GM21529 (cell line): ENCODE results near the gene PPP4C.

Source experiments
- ATAC-seq: cut with Tn5 transposase; IDR thresholded peaks from one replicate; pipeline ENCODE4 v1.9.1; 2021; ENCODE audit not compliant: unreplicated experiment

The PPP4C gene

GRCh38 chr16:30054959-30055553, 20.7 kb upstream of the PPP4C start:
- no peak for ATAC-seq

DNA sequence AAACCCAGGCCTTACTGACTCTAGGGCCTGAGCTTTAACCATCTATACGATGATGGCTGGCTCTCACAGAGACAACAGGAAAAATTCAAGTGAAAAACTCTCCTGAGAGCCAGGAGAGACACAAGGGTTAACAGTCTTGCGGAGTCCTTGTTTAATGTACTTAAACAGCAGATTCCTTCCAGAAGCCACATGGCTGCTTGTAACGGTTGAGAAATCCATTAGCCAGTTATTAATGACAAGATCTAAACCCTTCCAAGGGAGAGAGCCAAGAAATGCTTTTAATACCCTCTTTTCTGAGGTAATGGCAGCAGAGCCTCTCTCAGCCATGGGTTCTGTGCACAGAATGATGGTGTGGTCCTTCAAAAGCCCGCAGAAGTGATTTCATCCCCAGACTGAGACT, 15.4 kb upstream of the PPP4C start:
- ATAC-seq = no peak

- ATAC-seq = no peak
Measured at GRCh38 chr16:30060836-30061554, 14.8 kb upstream of the PPP4C start.

- ATAC-seq = no peak
Measured at GRCh38 chr16:30063278-30063892, 12.4 kb upstream of the PPP4C start.

DNA sequence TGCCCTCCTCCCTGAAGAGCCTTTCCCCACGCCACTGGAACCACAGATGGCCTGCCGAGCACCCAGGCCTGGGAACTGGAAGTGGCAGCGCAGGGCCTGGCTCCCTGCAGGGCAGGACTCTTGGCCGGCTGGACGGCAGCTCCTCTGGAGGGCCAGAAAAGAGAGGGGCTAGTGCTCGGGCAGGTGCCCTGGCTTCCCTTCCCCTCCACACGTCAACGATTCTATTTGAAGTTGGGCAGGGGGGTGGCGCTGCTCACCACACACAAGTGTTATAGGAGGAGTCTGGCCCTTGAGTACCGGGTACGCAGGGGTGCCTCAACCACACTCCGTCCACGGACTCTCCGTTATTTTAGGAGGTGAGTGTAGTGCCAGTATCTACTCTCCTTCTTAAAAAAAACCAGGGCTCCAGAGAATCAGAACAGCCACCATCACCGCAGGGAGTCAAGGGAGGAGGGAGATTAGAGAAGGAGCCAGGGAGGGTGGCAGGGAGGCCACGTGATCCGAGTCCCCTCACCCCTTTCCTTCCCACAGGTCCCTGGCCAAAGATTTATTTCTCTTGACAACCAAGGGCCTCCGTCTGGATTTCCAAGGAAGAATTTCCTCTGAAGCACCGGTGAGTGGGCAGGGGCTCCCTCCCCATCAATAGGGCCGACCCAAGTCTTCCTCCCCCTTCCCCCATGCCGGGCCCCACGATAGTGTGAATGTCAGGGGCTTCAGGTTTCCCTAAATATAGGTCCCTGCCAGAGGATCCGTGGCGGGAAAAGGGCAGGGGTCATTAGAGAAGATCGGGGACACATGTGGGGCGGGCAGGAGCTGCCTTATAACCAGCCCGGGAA, 11.7 kb upstream of the PPP4C start:
- peak; percentile 40 for ATAC-seq

DNA sequence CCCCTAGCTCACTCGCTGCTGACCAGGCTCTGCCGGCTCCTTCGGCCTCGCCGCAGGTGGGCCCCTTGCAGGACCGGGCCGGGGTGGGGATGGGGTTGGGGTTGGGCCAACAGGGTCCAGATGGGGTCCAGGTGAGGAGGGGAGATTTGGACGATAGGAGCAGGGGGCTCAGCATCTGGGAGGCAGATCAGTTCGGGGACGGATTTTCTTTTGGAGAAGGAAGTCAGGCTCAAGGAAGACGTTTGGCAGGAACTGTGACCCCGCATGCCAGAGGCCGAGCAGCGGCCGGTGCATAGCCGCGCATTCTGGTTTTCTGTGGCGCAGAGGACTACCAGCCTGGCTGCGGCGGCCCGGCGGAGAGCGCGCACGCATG, 11.1 kb upstream of the PPP4C start:
- no peak for ATAC-seq

DNA sequence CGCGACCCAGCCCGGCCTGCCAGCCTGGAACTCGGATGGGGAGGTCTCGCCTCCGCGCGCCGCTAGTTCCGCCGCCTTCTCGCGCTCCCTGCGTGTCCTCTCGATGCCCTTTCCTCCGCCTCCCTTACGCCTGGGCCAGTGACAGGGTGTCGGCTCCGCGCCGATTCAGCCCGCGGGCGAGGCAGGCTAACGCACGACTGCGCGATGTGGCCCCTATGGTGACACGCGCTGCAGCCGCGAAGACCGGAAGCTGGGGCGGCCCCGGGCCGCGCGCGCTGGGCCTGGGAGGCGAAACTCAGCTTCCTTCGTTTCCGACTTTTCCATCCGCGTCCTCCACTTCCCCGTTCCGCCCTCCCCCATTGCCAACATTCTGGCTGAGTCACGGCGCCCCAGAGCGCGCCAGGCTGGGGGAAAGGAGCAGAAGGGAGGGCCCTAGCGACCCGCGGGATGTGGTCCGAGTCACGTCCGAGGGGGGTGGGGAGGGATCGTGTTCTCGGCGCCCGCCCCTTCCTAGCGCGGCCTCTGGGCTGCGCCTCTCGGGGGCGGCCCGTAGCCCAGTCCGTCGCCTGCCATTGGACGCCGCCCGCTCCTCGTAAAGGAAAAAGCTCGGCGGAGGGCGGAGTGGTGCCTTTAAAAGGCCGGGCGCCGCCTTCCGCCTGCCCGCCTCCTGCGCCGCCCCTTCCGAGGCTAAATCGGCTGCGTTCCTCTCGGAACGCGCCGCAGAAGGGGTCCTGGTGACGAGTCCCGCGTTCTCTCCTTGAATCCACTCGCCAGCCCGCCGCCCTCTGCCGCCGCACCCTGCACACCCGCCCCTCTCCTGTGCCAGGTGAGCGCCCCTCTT, 10.5 kb upstream of the PPP4C start, which contains the start of gene ALDOA:
Gene ALDOA (plus strand): TSS at position 659 of the 841 bp plus-strand sequence. CDS start 1,138 bp downstream, outside the sequence.
- ATAC-seq = peak; percentile 79

DNA sequence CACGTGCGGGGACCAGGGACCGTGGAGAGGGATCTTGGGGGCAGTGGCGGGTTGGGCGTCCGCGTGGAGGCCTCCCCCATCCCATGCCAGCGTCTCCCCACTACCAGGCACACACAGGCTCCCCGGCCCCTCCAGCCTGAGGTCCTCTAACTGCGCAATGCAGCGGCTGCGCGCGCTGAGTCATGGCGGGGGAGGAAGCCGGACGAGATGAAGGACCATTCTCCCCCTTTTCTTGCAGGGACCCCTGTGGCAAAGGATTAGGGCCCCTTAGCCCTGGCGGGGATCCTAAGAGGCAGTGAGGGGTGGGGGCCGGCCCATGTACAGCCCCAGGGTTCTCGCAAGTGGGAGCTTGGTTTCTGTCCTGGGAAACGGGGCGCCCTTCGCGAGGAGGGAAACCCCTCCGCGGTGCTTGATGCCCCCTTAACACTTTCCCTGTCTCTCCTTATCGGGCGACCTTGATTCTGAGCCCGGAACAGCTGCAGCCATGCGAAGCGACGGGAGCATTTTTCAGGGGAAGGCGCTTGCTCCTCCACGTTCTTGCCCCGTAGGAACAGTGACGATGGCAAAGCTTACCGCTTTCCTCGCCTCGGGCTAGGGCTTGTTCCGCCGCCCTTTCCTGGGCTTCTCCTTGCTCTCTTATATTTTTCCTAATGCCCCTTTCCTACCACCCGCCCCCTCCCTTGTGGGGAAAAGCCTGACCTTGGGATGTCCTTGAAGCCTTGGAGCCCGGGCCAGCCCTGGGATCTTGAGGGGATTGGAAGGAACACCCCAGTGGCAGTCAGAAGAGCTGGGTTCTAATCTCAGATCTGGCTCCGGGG, 9.6 kb upstream of the PPP4C start:
- peak; percentile 3 for ATAC-seq

DNA sequence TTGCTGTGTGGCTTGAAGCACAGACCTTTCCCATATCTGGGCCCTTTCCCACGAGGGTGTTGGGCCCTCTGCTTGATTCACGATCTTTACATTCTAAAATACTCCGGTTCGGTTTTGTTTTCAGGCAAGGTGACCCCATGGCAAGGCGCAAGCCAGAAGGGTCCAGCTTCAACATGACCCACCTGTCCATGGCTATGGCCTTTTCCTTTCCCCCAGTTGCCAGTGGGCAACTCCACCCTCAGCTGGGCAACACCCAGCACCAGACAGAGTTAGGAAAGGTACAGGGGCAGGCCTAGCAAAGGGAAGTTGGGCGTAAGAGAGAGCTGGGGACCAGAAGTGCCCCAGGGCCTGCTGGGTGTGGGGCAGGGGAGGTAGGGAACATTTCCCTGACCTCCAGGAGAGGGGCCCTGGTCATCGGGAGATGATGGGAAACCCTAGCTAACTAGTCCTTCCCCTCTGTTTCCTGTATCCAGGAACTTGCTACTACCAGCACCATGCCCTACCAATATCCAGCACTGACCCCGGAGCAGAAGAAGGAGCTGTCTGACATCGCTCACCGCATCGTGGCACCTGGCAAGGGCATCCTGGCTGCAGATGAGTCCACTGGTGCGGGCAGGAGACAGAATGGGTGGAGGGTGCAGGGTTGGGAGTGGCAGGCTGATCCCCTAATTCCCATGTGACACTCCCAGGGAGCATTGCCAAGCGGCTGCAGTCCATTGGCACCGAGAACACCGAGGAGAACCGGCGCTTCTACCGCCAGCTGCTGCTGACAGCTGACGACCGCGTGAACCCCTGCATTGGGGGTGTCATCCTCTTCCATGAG, 8.8 kb upstream of the PPP4C start:
- no peak for ATAC-seq

DNA sequence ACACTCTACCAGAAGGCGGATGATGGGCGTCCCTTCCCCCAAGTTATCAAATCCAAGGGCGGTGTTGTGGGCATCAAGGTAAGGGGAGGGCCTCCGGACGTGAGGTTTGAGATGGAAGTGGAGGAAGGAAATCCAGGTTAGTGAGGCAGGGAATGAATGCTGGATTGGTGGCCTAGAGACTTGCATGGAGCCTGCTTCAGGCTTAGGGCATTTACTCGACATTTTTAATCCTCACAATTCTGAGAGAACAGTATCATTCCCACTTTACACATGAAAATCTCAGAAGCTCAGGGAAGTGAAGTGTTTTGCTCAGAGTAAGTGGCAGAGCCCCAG, 8.2 kb upstream of the PPP4C start:
- no peak for ATAC-seq

DNA sequence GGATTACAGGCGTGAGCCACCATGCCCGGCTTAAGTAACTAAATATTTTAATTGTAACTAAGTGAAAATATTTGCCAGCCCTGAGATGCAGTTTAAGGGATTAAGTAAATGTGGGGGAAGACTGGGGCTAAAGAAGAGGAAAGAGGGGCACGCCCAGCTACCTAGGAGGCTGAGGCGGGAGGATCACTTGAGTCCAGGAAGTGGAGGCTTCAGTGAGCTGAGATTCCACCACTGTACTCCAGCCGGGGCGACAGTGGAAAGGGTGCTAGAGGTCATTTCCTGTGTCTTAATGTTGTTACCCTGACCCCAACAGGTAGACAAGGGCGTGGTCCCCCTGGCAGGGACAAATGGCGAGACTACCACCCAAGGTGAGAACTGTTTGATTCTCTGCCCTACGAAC, 7.5 kb upstream of the PPP4C start:
- no peak for ATAC-seq

- ATAC-seq = no peak
Measured at GRCh38 chr16:30068750-30069610, 6.8 kb upstream of the PPP4C start.

DNA sequence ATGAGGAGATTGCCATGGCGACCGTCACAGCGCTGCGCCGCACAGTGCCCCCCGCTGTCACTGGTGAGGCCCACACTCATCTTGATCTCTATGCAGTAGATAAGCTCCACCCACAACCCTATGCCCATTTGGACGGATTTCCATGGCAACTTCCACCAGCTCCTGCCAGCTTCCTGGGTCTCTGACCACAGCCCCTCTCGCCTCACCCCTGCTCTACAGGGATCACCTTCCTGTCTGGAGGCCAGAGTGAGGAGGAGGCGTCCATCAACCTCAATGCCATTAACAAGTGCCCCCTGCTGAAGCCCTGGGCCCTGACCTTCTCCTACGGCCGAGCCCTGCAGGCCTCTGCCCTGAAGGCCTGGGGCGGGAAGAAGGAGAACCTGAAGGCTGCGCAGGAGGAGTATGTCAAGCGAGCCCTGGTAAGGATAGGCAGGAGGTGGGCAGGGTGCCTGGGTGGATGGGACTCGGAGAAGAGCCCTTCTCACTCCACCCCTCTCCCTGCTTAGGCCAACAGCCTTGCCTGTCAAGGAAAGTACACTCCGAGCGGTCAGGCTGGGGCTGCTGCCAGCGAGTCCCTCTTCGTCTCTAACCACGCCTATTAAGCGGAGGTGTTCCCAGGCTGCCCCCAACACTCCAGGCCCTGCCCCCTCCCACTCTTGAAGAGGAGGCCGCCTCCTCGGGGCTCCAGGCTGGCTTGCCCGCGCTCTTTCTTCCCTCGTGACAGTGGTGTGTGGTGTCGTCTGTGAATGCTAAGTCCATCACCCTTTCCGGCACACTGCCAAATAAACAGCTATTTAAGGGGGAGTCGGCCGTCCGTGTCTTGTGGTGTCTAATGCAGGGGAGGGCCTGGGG, 6.0 kb upstream of the PPP4C start:
- no peak for ATAC-seq

- ATAC-seq = no peak
Measured at GRCh38 chr16:30070490-30070889, 5.3 kb upstream of the PPP4C start.

- no peak for ATAC-seq
Measured at GRCh38 chr16:30076276-30076791, 540 bp downstream of the PPP4C start.

DNA sequence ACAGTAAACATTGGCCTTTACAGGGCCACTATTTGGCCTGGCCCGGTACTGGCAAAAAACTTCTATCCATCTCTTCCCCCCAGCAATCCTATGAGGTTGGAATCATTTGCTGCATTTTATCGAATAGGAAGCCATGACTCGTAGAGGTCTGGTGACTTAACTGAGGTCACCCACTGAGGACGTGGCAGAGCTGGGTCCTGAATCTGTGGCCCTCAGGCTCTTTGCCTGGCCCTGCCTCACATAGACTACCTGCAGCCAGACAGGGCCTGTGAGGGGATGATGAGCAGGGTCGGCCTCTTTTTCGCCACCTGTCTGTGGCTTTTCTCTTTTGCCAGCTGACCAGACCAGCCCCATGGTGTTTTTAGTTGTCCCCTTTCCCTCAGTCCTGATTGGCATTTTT, 1.9 kb downstream of the PPP4C start:
- ATAC-seq = no peak

DNA sequence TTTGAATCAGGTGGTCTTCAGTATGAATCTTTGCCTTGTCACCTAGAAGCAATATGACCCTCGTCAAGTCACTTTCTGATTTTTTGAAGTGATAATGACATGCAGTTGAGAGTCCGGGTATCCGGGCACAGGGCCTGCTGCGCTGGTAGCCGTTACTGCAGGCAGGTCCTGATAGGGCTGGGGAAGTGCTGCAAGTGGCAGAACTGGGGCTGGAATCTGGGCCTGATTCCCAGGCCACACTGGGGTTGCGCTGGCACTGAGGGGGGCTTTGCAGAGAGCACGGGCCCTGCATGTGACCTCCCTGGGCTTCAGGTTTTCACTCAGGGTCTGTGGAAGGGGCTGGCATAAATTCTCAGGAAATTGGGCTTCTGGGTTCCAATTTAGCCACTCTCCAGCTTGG, 3.0 kb downstream of the PPP4C start:
- no peak for ATAC-seq
